ENCODE data around the gene TNFRSF13B. TPM values are rescaled to one million over a fixed set of nuclear protein-coding genes. Genes with fewer than 3 reads are reported as not detected.
"Not testable (repeated sequence)": the region's sequence is repeated elsewhere in the genome, so short reads cannot be mapped to it uniquely, and the experiment has no call there.

TNFRSF13B gene
- total RNA-seq, 1 experiment from 2014 or later, result 0.28 TPM

DNA sequence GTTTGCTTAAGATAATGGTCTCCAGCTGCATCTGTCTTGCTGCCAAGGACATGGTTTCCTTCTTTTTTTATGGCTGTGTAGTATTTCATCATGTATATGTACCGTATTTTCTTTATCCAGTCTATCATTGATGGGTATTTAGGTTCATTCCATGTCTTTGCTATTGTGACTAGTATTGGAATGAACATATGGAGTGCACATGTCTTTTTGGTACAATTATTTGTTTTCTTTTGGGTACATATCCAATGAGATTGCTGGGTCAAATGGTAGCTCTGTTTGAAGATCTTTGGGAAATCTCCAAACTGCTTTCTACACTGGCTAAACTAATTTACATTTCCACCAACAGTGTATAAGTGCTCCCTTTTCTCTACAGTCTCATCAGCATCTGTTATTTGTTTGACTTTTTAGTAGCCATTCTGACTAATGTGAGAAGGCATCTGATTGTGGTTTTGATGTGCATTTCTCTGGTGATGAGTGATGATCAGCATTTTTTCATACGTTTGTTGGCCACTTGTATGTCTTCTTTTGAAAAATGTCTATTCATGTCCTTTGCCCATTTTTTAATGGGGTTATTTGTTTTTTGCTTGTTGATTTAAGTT, 66.2 kb downstream of the TNFRSF13B start:
- Histone ChIP-seq H3K79me2 (ENCODE audit: insufficient read depth, low read length) (no peaks in the 10 kb centered on the region), H2AFZ (ENCODE audit: low read length) (no peak overlapping the region), H3K9ac (ENCODE audit: extremely low read depth, insufficient read length, low read length) (no peak overlapping the region), H3K4ac (ENCODE audit: low read depth, low read length) (no peak overlapping the region), H3T11ph (ENCODE audit: low read length) (no peak overlapping the region), H2BK120ac (ENCODE audit: low read depth, low read length, poor library complexity, severe bottlenecking) (no peak overlapping the region), H2BK15ac (ENCODE audit: low read depth, low read length) (no peak overlapping the region), H3K14ac (ENCODE audit: insufficient read depth, low read length) (no peak overlapping the region), H4K91ac (ENCODE audit: insufficient read length, low read depth, low read length) (no peak overlapping the region), H3K9me3 (ENCODE audit: control insufficient read depth, low read depth, low read length) (no peaks in the 10 kb centered on the region), H3K4me1 (ENCODE audit: insufficient read depth, low read length) (peaks cover 4% of the 10 kb centered on the region), H4K5ac (ENCODE audit: insufficient read length, low read depth, low read length) (no peak overlapping the region), H2BK12ac (ENCODE audit: insufficient read length, low read depth, low read length) (no peak overlapping the region), H3K27ac (ENCODE audit: insufficient read length, low read depth, low read length) (no peak overlapping the region), H4K20me1 (ENCODE audit: control insufficient read depth, insufficient read depth, insufficient read length) (no peaks in the 10 kb centered on the region), H2AK5ac (ENCODE audit: insufficient read length, low read length) (no peak overlapping the region), H4K8ac (replicated peaks; ENCODE audit: insufficient read length, low read depth, low read length) (no peak overlapping the region), H2BK20ac (ENCODE audit: low read depth, low read length, poor library complexity, severe bottlenecking) (no peak overlapping the region), H2BK5ac (ENCODE audit: insufficient read length, low read length) (no peak overlapping the region), H3K4me2 (ENCODE audit: insufficient read depth, insufficient read length, low read length) (no peak overlapping the region), H3K27me3 (ENCODE audit: insufficient read depth, low read length) (no peaks in the 10 kb centered on the region), H3K23me2 (ENCODE audit: insufficient read length, low read depth, low read length, poor library complexity, severe bottlenecking) (no peaks in the 10 kb centered on the region), H3K23ac (ENCODE audit: insufficient read length, low read depth, low read length) (no peak overlapping the region), H3K56ac (ENCODE audit: insufficient read length, low read depth, low read length) (no peak overlapping the region), H3K79me1 (ENCODE audit: insufficient read depth, low read depth, low read length, poor library complexity, severe bottlenecking) (no peaks in the 10 kb centered on the region), H3K18ac (ENCODE audit: insufficient read length, low read depth, low read length) (no peak overlapping the region)
- no peaks in the 10 kb centered on the region; a peak in 1 of 7 replicates for H3K36me3 Mint-ChIP-seq (ENCODE audit: insufficient read depth in 1 of 3, low read depth in 3 of 3)
- peaks cover 2% of the 10 kb centered on the region for H3K27me3 Mint-ChIP-seq (ENCODE audit: low read depth)
- peaks cover 0 to 2% of the 10 kb centered on the region in 2 experiments; a peak in 3 of 5 replicates for H3K9me3 Mint-ChIP-seq
- TF ChIP-seq, protein P1, sequence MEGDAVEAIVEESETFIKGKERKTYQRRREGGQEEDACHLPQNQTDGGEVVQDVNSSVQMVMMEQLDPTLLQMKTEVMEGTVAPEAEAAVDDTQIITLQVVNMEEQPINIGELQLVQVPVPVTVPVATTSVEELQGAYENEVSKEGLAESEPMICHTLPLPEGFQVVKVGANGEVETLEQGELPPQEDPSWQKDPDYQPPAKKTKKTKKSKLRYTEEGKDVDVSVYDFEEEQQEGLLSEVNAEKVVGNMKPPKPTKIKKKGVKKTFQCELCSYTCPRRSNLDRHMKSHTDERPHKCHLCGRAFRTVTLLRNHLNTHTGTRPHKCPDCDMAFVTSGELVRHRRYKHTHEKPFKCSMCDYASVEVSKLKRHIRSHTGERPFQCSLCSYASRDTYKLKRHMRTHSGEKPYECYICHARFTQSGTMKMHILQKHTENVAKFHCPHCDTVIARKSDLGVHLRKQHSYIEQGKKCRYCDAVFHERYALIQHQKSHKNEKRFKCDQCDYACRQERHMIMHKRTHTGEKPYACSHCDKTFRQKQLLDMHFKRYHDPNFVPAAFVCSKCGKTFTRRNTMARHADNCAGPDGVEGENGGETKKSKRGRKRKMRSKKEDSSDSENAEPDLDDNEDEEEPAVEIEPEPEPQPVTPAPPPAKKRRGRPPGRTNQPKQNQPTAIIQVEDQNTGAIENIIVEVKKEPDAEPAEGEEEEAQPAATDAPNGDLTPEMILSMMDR (conservative IDR thresholded peaks at IDR 0.05), result no peak
- no peak overlapping the region for H3K4me3 Mint-ChIP-seq
- H3K4me1 Mint-ChIP-seq, result peaks cover 12 to 25% of the 10 kb centered on the region in 2 experiments
- no CpG with 5 or more reads among the region's 2 CpGs for WGBS (ENCODE audit: extremely low coverage, insufficient read length, low lambda C conversion rate)
- H3K27ac Mint-ChIP-seq, result no peak overlapping the region
- no peak for DNase-seq

GRCh38 chr17:16903070-16903469, 68.8 kb downstream of the TNFRSF13B start:
- no CpG with 5 or more reads among the region's 3 CpGs for whole genome bisulfite sequencing (ENCODE audit: extremely low coverage, insufficient read length, low lambda C conversion rate)
- not testable (repeated sequence) for H2AFZ ChIP-seq (ENCODE audit: low read length); H3K14ac ChIP-seq (ENCODE audit: insufficient read depth, low read length); H3K27me3 ChIP-seq (ENCODE audit: insufficient read depth, low read length); H2BK5ac ChIP-seq (ENCODE audit: insufficient read length, low read length); H3K56ac ChIP-seq (ENCODE audit: insufficient read length, low read depth, low read length); H3K4me3 Mint-ChIP-seq; H3K27me3 Mint-ChIP-seq (ENCODE audit: low read depth); DNase-seq; H2BK120ac ChIP-seq (ENCODE audit: low read depth, low read length, poor library complexity, severe bottlenecking); H3T11ph ChIP-seq (ENCODE audit: low read length); H4K8ac ChIP-seq (replicated peaks; ENCODE audit: insufficient read length, low read depth, low read length); H3K23ac ChIP-seq (ENCODE audit: insufficient read length, low read depth, low read length); H3K79me1 ChIP-seq (ENCODE audit: insufficient read depth, low read depth, low read length, poor library complexity, severe bottlenecking); H3K4me2 ChIP-seq (ENCODE audit: insufficient read depth, insufficient read length, low read length); H3K4me1 ChIP-seq (ENCODE audit: insufficient read depth, low read length); H3K36me3 Mint-ChIP-seq (ENCODE audit: insufficient read depth in 1 of 3, low read depth in 3 of 3); H3K9me3 Mint-ChIP-seq; H2AK5ac ChIP-seq (ENCODE audit: insufficient read length, low read length); H4K5ac ChIP-seq (ENCODE audit: insufficient read length, low read depth, low read length); H3K18ac ChIP-seq (ENCODE audit: insufficient read length, low read depth, low read length); H3K9ac ChIP-seq (ENCODE audit: extremely low read depth, insufficient read length, low read length); H3K23me2 ChIP-seq (ENCODE audit: insufficient read length, low read depth, low read length, poor library complexity, severe bottlenecking); H3K79me2 ChIP-seq (ENCODE audit: insufficient read depth, low read length); H2BK20ac ChIP-seq (ENCODE audit: low read depth, low read length, poor library complexity, severe bottlenecking); H2BK12ac ChIP-seq (ENCODE audit: insufficient read length, low read depth, low read length); H3K9me3 ChIP-seq (ENCODE audit: control insufficient read depth, low read depth, low read length); H3K27ac Mint-ChIP-seq; H4K20me1 ChIP-seq (ENCODE audit: control insufficient read depth, insufficient read depth, insufficient read length); H3K27ac ChIP-seq (ENCODE audit: insufficient read length, low read depth, low read length); H3K4ac ChIP-seq (ENCODE audit: low read depth, low read length); H2BK15ac ChIP-seq (ENCODE audit: low read depth, low read length); H4K91ac ChIP-seq (ENCODE audit: insufficient read length, low read depth, low read length)
- H3K4me1 Mint-ChIP-seq, result peaks cover 13 to 17% of the 10 kb centered on the region in 2 experiments

All from H9 (cell line).